IMR-90 (cell line): ENCODE measurements around the gene C9orf57. TPM values are rescaled to one million over a fixed set of nuclear protein-coding genes. Genes with fewer than 3 reads are reported as not detected.

Experiments used
- ATAC-seq: fragments of 200-7000 bp; cut with Tn5 transposase; 2 replicates; pipeline ENCODE4 v1.9.1; 2020; ENCODE audit warnings: low read depth, mild to moderate bottlenecking, moderate library complexity
- BruUV-seq: library from RNA; stranded (reverse); fragments of 400-500 nt; replicated peaks from 2 replicates; lab custom pipeline; 2021; lab: Mats Ljungman, UMichigan
- CTCF ChIA-PET: fragments of 300-600 bp; formaldehyde crosslinking; extraction: SDS; loops from one replicate; lab custom pipeline; 2021; ENCODE audit warnings: antibody characterized with exemption; lab: Yijun Ruan, JAX
- POLR2A ChIA-PET: fragments of 300-600 bp; sonication (Branson Sonifier 250); formaldehyde crosslinking; loops from one replicate; lab custom pipeline; 2022; ENCODE audit warnings: antibody characterized with exemption; ENCODE audit not compliant: unreplicated experiment; lab: Charles Lee
- DNase-seq: peaks from one replicate; pipeline ENCODE4 v3.0.0; 2013
- H2AFZ ChIP-seq: replicated peaks from 2 replicates; pipeline ENCODE3; 2013; ENCODE audit warnings: low read length, mild to moderate bottlenecking; ENCODE audit not compliant: poor library complexity
- H2AK5ac ChIP-seq: 2 replicates; pipeline ENCODE4 v1.6.1; 2013; ENCODE audit warnings: low read depth, low read length, inconsistent platforms
- H2AK9ac ChIP-seq: replicated peaks from 2 replicates; pipeline ENCODE3; 2013; ENCODE audit warnings: mild to moderate bottlenecking, low read depth, low read length, moderate library complexity; ENCODE audit not compliant: poor library complexity
- H2BK120ac ChIP-seq: 2 replicates; pipeline ENCODE4 v1.6.1; 2013; ENCODE audit warnings: low read depth, low read length, inconsistent platforms
- H2BK15ac ChIP-seq: 3 replicates; pipeline ENCODE4 v1.6.1; 2013; ENCODE audit warnings: low read depth, low read length, inconsistent platforms
- H2BK20ac ChIP-seq: 2 replicates; pipeline ENCODE4 v1.6.1; 2013; ENCODE audit warnings: low read depth, mild to moderate bottlenecking, inconsistent platforms, low read length, moderate library complexity
- H2BK5ac ChIP-seq: 2 replicates; pipeline ENCODE4 v1.6.1; 2013; ENCODE audit warnings: mild to moderate bottlenecking, low read depth, low read length, inconsistent platforms; ENCODE audit not compliant: poor library complexity, severe bottlenecking
- H3K14ac ChIP-seq: replicated peaks from 2 replicates; pipeline ENCODE4 v1.6.1; 2013; ENCODE audit warnings: low read depth, low read length, inconsistent platforms
- H3K18ac ChIP-seq: 2 replicates; pipeline ENCODE4 v1.6.1; 2013; ENCODE audit warnings: low read depth, low read length, control low read depth
- H3K23ac ChIP-seq: 2 replicates; pipeline ENCODE4 v1.6.1; 2013; ENCODE audit warnings: low read depth, low read length, inconsistent platforms
- H3K27ac ChIP-seq: 2 replicates; pipeline ENCODE4 v1.5.1; 2013; ENCODE audit warnings: mild to moderate bottlenecking, control low read depth, low read length; ENCODE audit not compliant: insufficient read depth
- H3K27me3 ChIP-seq: 2 replicates; pipeline ENCODE4 v1.6.1; 2013; ENCODE audit warnings: low read length; ENCODE audit not compliant: control insufficient read depth, insufficient read depth
- H3K36me3 ChIP-seq: 2 replicates; pipeline ENCODE4 v1.6.1; 2013; ENCODE audit warnings: low read length, mixed read lengths; ENCODE audit not compliant: control insufficient read depth, insufficient read depth
- H3K4ac ChIP-seq: 2 replicates; pipeline ENCODE4 v1.6.1; 2013; ENCODE audit warnings: low read depth, low read length, inconsistent platforms
- H3K4me1 ChIP-seq: 2 replicates; pipeline ENCODE4 v1.6.1; 2013; ENCODE audit warnings: low read length, mixed read lengths; ENCODE audit not compliant: control insufficient read depth, insufficient read depth
- H3K4me2 ChIP-seq: 2 replicates; pipeline ENCODE4 v1.6.1; 2013; ENCODE audit warnings: low read depth, mild to moderate bottlenecking, control low read depth, low read length, moderate library complexity
- H3K4me3 ChIP-seq: 2 replicates; pipeline ENCODE4 v1.5.1; 2013; ENCODE audit warnings: low read depth, mild to moderate bottlenecking, control low read depth, low read length, moderate library complexity; ENCODE audit not compliant: insufficient read depth
- H3K56ac ChIP-seq: 2 replicates; pipeline ENCODE4 v1.6.1; 2013; ENCODE audit warnings: low read length, inconsistent platforms; ENCODE audit not compliant: insufficient read depth; ENCODE audit errors: extremely low read depth
- H3K79me1 ChIP-seq, 2 experiments: 2 replicates each; pipeline ENCODE4 v1.6.1; 2013; ENCODE audit warnings: low read length in 2 of 2, inconsistent platforms in 1 of 2, low read depth in 1 of 2
- H3K9ac ChIP-seq: 2 replicates; pipeline ENCODE4 v1.6.1; 2013; ENCODE audit warnings: low read depth, low read length, control low read depth
- H3K9me1 ChIP-seq: 2 replicates; pipeline ENCODE4 v1.6.1; 2013; ENCODE audit warnings: low read length, inconsistent platforms; ENCODE audit not compliant: insufficient read depth
- H3K9me3 ChIP-seq: 2 replicates; pipeline ENCODE4 v1.6.1; 2013; ENCODE audit warnings: low read length; ENCODE audit not compliant: control insufficient read depth, insufficient read depth
- H4K20me1 ChIP-seq: 2 replicates; pipeline ENCODE4 v1.6.1; 2013; ENCODE audit warnings: low read length, inconsistent platforms; ENCODE audit not compliant: insufficient read depth
- H4K5ac ChIP-seq: 2 replicates; pipeline ENCODE4 v1.6.1; 2013; ENCODE audit warnings: mild to moderate bottlenecking, low read depth, low read length, control low read depth
- H4K8ac ChIP-seq, 2 experiments: 2 replicates each; pipeline ENCODE4 v1.6.1; 2013; ENCODE audit warnings: low read depth in 2 of 2, low read length in 2 of 2, control low read depth in 1 of 2, inconsistent platforms in 1 of 2
- H4K91ac ChIP-seq: 2 replicates; pipeline ENCODE4 v1.6.1; 2013; ENCODE audit warnings: low read depth, low read length, inconsistent platforms; ENCODE audit not compliant: insufficient read depth
- BHLHE40 ChIP-seq: fragments of 150-350 bp; IDR thresholded peaks from 2 replicates; pipeline ENCODE4 v1.6.1; 2016; ENCODE audit warnings: mild to moderate bottlenecking, low read depth, low read length
- USF2 ChIP-seq: fragments of 150-350 bp; IDR thresholded peaks from 2 replicates; pipeline ENCODE4 v1.6.1; 2017; ENCODE audit warnings: mild to moderate bottlenecking, antibody characterized with exemption, low read length, low read depth
- WGBS, 2 experiments: methylation state at CpG; one replicate each; pipeline versions ENCODE4 v1.1.5 to v1.1.7; 2013; ENCODE audit warnings: missing lambda C conversion rate in 2 of 2; ENCODE audit not compliant: insufficient read length in 1 of 2; ENCODE audit errors: extremely low coverage in 2 of 2; 5-methylcytosine and 5-hydroxymethylcytosine counted together
- dilution Hi-C: fragments of 300-500 bp; cut with HindIII; formaldehyde crosslinking; loops from one replicate; pipeline ENCODE4 v1.14.3; 2018; ENCODE audit warnings: low sequenced_read_pairs; ENCODE audit not compliant: unreplicated experiment
- in situ Hi-C: fragments of 300-500 bp; cut with MboI; formaldehyde crosslinking; loops from 3 replicates; pipeline ENCODE4 v1.14.3; 2019; ENCODE audit warnings: low sequenced_read_pairs, inconsistent platforms, mixed read lengths
- intact Hi-C: fragments of 100-400 bp; cut with micrococcal nuclease; formaldehyde crosslinking; loops from 2 replicates; pipeline ENCODE4 v1.10.0; 2022
- polyA plus RNA-seq, 3 experiments: library from polyadenylated mRNA; depleted of rRNA; stranded (reverse); fragments of >200 nt; gene quantifications; 2 replicates each; pipeline ENCODE4 v1.2.3, GENCODE V29; 2012; ENCODE audit warnings: low replicate concordance in 1 of 3
- total RNA-seq: library from RNA; depleted of rRNA; stranded (reverse); fragments of >200 nt; gene quantifications from 2 replicates; pipeline ENCODE4 v1.2.3, GENCODE V29; 2012

Gene C9orf57
- total and polyA plus RNA-seq, 2 of the 4 experiments (the other 2 are of a cell fraction): not detected

GRCh38 chr9:72025906-72026305 is 34.5 kb downstream of the C9orf57 start:
- DNase-seq: peak; percentile 30
- H3K4me2 ChIP-seq: no peak overlapping the region
- ChIA-PET POLR2A (no interaction called here), CTCF (interaction anchor here (0.7 to 3.0 kb wide), 7 partner anchors 9 to 715 kb away, joined by 3 to 17 read pairs (median 8); no protein-coding TSS in a partner anchor)
- peak overlapping the region; percentile 39 for H2BK120ac ChIP-seq
- H4K8ac ChIP-seq: peak overlapping the region in 1 of 2 experiments; percentile 67; a peak in 1 of 4 replicates
- H3K79me1 ChIP-seq: no peaks in the 10 kb centered on the region
- no peak overlapping the region for H4K5ac ChIP-seq
- no peak overlapping the region for H3K4me3 ChIP-seq
- no peaks in the 10 kb centered on the region for H3K9me1 ChIP-seq
- no peak overlapping the region for H2AK9ac ChIP-seq
- no TSS peak for BruUV-seq
- H3K14ac ChIP-seq: no peak overlapping the region
- H3K56ac ChIP-seq: no peak overlapping the region
- no peak overlapping the region for H2BK20ac ChIP-seq
- H3K36me3 ChIP-seq: no peaks in the 10 kb centered on the region
- H3K23ac ChIP-seq: no peak overlapping the region
- peak overlapping the region; percentile 52 for H2AFZ ChIP-seq
- H2BK5ac ChIP-seq: peak overlapping the region; percentile 24
- no peak overlapping the region for H3K18ac ChIP-seq
- no peak overlapping the region for H2AK5ac ChIP-seq
- intact Hi-C loops: loop anchor here (1.0 to 5.0 kb wide), 4 partner anchors 115 to 739 kb away; partner anchors contain the start of genes ABHD17B and C9orf85
- no peak overlapping the region for H2BK15ac ChIP-seq
- H4K20me1 ChIP-seq: no peaks in the 10 kb centered on the region
- H3K27me3 ChIP-seq: no peaks in the 10 kb centered on the region
- H3K4ac ChIP-seq: no peak overlapping the region
- dilution Hi-C loops: no loop called here
- no peak overlapping the region for H3K9ac ChIP-seq
- in situ Hi-C loops: loop anchor here (5.0 to 25.0 kb wide), 3 partner anchors 224 to 586 kb away; no protein-coding TSS in a partner anchor
- TF ChIP-seq USF2 (no peak), BHLHE40 (peak; percentile 25; the same call in 1 of the 2 replicates)
- no peaks in the 10 kb centered on the region for H3K4me1 ChIP-seq
- WGBS, 2 experiments: no CpG with 5 or more reads among the region's 3 CpGs
- no peak overlapping the region for H3K27ac ChIP-seq
- ATAC-seq: peak; percentile 25; the same call in 1 of the 2 replicates
- H4K91ac ChIP-seq: no peak overlapping the region
- no peaks in the 10 kb centered on the region for H3K9me3 ChIP-seq
